Measurements from ENCODE around the gene ORAI2. TPM values are rescaled to one million over a fixed set of nuclear protein-coding genes. Genes with fewer than 3 reads are reported as not detected.

Gene ORAI2
- polyA plus RNA-seq, 2 of the 4 experiments (the other 2 are of a cell fraction) = 12.8 to 22.1 TPM

DNA sequence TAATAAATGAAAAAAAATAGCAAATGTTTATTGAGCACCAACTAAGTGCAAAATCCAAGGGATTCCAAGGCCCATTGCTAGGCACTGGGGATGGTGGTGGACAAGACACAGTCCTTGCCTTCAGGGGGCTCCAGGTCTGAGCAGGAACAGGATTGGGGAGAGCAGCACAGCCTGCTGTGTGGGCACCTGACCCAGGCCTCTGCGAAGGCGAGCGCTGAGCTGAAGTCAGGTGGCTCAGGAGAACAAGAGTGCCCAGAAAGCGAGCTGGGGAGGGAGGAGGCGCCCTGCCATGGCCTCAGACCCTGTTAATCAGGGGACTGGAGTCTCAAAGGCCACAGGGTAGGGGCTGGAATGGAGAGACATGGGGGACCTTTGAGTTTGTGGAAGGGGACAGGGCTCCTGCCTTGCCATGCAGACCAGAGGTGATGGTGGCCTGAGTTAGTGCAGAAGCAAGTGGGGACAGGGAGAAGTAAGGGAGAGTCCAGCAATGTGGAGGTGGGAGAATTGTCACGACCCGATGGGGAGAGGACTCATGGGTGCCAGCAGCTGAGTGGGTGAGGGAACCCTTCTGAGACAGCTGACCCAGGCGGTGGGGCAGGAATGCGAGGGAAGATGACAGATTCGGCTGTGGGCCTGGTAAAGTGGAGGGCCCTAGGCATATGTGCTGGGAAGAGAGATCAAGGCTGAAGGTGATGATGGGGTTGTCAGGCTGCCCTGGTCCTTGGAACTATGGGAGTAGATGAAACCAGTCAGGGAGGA, 4.1 kb upstream of the ORAI2 start:
- Histone ChIP-seq H3K27ac (no peak overlapping the region), H3K4me1 (peaks cover 22% of the 10 kb centered on the region), H3K4me2 (no peak overlapping the region), H3K9me3 (no peaks in the 10 kb centered on the region), H3K4me3 (no peak overlapping the region)
- FAIRE-seq (no peak), ATAC-seq (no peak), DNase-seq (ENCODE audit: low read depth in 1 of 2, low spot score in 1 of 2) (no peak)
- ChIA-PET CTCF (interaction anchor here (0.7 to 1.4 kb wide), 2 partner anchors 24 to 41 kb away, joined by 3 read pairs; no protein-coding TSS in a partner anchor), POLR2A (no interaction called here)
- WGBS (ENCODE audit: missing lambda C conversion rate) = 95% methylated on average over 10 of the region's 10 CpGs
- TF ChIP-seq FOSB (CRISPR knock-in tag; IDR thresholded peaks at IDR 0.05) (no peak), SREBF2 (IDR thresholded peaks at IDR 0.05) (no peak), ESRRA (IDR thresholded peaks at IDR 0.05; ENCODE audit: borderline replicate concordance, low read length) (no peak), FOXS1 (CRISPR knock-in tag; IDR thresholded peaks at IDR 0.05) (no peak), SMC3 (IDR thresholded peaks at IDR 0.05) (no peak), EHMT2 (IDR thresholded peaks at IDR 0.05; ENCODE audit: low read depth) (no peak), RNF2 (IDR thresholded peaks at IDR 0.05; ENCODE audit: borderline replicate concordance, low read depth) (no peak), ZSCAN20 (CRISPR knock-in tag; IDR thresholded peaks at IDR 0.05) (no peak), MYC (IDR thresholded peaks at IDR 0.05; ENCODE audit: borderline replicate concordance, low read length) (no peak), JUNB (IDR thresholded peaks at IDR 0.05) (no peak), HOXB13 (CRISPR knock-in tag; IDR thresholded peaks at IDR 0.05; ENCODE audit: low read depth) (no peak)
- TF ChIP-seq, protein P1, sequence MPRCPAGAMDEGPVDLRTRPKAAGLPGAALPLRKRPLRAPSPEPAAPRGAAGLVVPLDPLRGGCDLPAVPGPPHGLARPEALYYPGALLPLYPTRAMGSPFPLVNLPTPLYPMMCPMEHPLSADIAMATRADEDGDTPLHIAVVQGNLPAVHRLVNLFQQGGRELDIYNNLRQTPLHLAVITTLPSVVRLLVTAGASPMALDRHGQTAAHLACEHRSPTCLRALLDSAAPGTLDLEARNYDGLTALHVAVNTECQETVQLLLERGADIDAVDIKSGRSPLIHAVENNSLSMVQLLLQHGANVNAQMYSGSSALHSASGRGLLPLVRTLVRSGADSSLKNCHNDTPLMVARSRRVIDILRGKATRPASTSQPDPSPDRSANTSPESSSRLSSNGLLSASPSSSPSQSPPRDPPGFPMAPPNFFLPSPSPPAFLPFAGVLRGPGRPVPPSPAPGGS (IDR thresholded peaks at IDR 0.05) = no peak

DNA sequence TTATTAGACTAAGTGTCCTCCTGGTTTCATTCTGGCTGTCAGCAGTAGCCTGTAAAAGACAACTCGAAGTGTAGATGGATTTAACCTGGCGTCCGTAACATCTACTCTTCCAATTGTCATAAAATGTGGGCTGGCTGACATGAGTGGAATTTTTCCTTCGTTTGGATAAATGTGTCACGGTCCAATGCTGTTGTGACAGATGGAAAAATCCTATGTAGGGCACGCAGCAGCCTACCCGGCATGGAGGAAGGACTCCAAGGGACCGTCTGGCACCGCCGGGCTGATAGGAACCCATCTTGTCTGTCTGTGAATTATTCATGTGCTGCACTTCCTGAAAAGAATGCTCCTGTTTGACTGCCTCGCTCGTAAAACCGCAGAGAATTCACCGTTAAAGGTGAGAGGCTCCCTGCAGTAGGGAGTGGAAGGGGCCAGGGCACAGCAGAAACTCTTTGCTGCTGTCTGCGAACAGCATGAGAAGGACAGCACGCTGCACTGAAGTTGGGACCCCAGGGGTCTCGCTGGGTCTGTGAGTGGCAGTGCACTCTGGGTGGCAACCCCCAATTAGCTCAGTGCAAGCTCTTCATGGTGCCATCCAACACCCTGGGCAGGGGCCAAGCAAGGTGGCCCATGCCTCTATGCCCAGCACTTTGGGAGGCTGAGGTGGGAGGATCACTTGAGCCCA, 1.6 kb upstream of the ORAI2 start:
- TF ChIP-seq GATA3 (IDR thresholded peaks at IDR 0.05; ENCODE audit: borderline replicate concordance) (no peak), EHF (CRISPR knock-in tag; IDR thresholded peaks at IDR 0.05) (no peak), FOSB (CRISPR knock-in tag; IDR thresholded peaks at IDR 0.05) (no peak), POLR2AphosphoS2 (conservative IDR thresholded peaks at IDR 0.05; ENCODE audit: low read length) (no peak), RAD21 (conservative IDR thresholded peaks at IDR 0.05 in 1 of 2, IDR thresholded peaks at IDR 0.05 in 1 of 2) (no peak), MAZ (IDR thresholded peaks at IDR 0.05; ENCODE audit: borderline replicate concordance, low read depth, low read length) (no peak), FOSL2 (IDR thresholded peaks at IDR 0.05) (no peak), FOSL2 (CRISPR knock-in tag; IDR thresholded peaks at IDR 0.05) (no peak), MYC (IDR thresholded peaks at IDR 0.05; ENCODE audit: borderline replicate concordance, low read length) (no peak), PHF8 (IDR thresholded peaks at IDR 0.05; ENCODE audit: borderline replicate concordance, low read depth) (no peak), NFE2L2 (conservative IDR thresholded peaks at IDR 0.05; ENCODE audit: low read length) (no peak), NR3C1 (IDR thresholded peaks at IDR 0.05) (no peak), EP300 (IDR thresholded peaks at IDR 0.05) (no peak)
- TF ChIP-seq, protein P2, sequence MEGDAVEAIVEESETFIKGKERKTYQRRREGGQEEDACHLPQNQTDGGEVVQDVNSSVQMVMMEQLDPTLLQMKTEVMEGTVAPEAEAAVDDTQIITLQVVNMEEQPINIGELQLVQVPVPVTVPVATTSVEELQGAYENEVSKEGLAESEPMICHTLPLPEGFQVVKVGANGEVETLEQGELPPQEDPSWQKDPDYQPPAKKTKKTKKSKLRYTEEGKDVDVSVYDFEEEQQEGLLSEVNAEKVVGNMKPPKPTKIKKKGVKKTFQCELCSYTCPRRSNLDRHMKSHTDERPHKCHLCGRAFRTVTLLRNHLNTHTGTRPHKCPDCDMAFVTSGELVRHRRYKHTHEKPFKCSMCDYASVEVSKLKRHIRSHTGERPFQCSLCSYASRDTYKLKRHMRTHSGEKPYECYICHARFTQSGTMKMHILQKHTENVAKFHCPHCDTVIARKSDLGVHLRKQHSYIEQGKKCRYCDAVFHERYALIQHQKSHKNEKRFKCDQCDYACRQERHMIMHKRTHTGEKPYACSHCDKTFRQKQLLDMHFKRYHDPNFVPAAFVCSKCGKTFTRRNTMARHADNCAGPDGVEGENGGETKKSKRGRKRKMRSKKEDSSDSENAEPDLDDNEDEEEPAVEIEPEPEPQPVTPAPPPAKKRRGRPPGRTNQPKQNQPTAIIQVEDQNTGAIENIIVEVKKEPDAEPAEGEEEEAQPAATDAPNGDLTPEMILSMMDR (IDR thresholded peaks at IDR 0.05) = no peak
- TF ChIP-seq, protein P3, sequence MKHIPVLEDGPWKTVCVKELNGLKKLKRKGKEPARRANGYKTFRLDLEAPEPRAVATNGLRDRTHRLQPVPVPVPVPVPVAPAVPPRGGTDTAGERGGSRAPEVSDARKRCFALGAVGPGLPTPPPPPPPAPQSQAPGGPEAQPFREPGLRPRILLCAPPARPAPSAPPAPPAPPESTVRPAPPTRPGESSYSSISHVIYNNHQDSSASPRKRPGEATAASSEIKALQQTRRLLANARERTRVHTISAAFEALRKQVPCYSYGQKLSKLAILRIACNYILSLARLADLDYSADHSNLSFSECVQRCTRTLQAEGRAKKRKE (CRISPR knock-in tag; IDR thresholded peaks at IDR 0.05; ENCODE audit: low read depth) = no peak
- TF ChIP-seq, protein P4, sequence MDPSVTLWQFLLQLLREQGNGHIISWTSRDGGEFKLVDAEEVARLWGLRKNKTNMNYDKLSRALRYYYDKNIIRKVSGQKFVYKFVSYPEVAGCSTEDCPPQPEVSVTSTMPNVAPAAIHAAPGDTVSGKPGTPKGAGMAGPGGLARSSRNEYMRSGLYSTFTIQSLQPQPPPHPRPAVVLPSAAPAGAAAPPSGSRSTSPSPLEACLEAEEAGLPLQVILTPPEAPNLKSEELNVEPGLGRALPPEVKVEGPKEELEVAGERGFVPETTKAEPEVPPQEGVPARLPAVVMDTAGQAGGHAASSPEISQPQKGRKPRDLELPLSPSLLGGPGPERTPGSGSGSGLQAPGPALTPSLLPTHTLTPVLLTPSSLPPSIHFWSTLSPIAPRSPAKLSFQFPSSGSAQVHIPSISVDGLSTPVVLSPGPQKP (IDR thresholded peaks at IDR 0.05; ENCODE audit: low read depth, low read length) = no peak
- TF ChIP-seq, protein P5, sequence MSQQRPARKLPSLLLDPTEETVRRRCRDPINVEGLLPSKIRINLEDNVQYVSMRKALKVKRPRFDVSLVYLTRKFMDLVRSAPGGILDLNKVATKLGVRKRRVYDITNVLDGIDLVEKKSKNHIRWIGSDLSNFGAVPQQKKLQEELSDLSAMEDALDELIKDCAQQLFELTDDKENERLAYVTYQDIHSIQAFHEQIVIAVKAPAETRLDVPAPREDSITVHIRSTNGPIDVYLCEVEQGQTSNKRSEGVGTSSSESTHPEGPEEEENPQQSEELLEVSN (IDR thresholded peaks at IDR 0.05; ENCODE audit: borderline replicate concordance, low read depth) = no peak
- DNase-seq (ENCODE audit: low read depth in 1 of 2, low spot score in 1 of 2) (peak in 1 of 2 experiments; percentile 50), FAIRE-seq (no peak), ATAC-seq (peak; percentile 7 to 16; a peak in 3 of 6 replicates)
- H3K27ac ChIP-seq = peak overlapping the region in 1 of 2 experiments; percentile 98; a peak in 2 of 6 replicates
- no peak overlapping the region for H3K4me3 ChIP-seq
- H3K4me1 ChIP-seq = peaks cover 30% of the 10 kb centered on the region
- H3K4me2 ChIP-seq = no peak overlapping the region
- ChIA-PET POLR2A (no interaction called here), CTCF (interaction anchor here (0.6 to 1.6 kb wide), 2 partner anchors 19 to 31 kb away, joined by 3 read pairs; no protein-coding TSS in a partner anchor)
- H3K9me3 ChIP-seq = no peaks in the 10 kb centered on the region
- WGBS (ENCODE audit: missing lambda C conversion rate) = 67% methylated on average over 17 of the region's 17 CpGs
